HG03439 (cell line): ENCODE data around the gene WDSUB1.

Source experiments
- ATAC-seq: cut with Tn5 transposase; IDR thresholded peaks from one replicate; pipeline ENCODE4 v1.9.1; 2021; ENCODE audit warnings: mild to moderate bottlenecking, moderate library complexity; ENCODE audit not compliant: unreplicated experiment

WDSUB1 gene

GRCh38 chr2:159285929-159286708 is at the start of gene WDSUB1:
Gene WDSUB1, minus strand, starts transcription at chr2:159286703. Its CDS starts 3,634 bp downstream, at chr2:159283069.
- peak; percentile 7 for ATAC-seq

DNA sequence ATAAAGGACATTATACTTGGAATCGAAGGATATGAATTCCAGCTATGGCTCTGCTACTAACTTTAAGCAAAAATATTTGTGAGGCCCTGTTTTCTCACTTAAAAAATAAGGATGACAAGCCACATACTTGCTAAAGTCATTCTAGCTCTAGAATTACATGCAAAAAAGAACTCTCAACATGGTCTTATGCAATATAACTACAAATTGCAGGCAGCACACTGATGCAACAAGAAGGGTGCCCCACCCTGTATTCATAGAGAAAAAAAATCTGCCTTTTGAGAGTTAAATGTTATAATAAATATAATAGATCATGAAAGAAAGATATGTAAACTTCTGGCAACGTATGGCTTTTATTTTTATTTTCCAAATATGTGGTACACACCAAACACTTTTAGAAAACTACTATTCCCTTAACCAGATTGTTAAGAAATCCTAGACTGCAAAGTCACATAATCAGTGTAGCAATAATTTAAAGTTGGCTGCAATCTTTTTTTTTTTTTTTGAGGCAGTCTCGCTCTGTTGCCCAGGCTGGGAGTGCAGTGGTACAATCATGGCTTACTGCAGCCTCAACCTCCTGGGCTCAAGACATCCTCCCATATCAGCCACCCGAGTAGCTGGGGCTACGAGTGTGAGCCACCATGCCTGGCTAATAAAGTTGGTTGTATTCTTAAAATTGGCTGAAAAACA is 40.2 kb upstream of the WDSUB1 start:
- no peak for ATAC-seq

- no peak for ATAC-seq
Measured at GRCh38 chr2:159322419-159322818, 35.9 kb upstream of the WDSUB1 start.

DNA sequence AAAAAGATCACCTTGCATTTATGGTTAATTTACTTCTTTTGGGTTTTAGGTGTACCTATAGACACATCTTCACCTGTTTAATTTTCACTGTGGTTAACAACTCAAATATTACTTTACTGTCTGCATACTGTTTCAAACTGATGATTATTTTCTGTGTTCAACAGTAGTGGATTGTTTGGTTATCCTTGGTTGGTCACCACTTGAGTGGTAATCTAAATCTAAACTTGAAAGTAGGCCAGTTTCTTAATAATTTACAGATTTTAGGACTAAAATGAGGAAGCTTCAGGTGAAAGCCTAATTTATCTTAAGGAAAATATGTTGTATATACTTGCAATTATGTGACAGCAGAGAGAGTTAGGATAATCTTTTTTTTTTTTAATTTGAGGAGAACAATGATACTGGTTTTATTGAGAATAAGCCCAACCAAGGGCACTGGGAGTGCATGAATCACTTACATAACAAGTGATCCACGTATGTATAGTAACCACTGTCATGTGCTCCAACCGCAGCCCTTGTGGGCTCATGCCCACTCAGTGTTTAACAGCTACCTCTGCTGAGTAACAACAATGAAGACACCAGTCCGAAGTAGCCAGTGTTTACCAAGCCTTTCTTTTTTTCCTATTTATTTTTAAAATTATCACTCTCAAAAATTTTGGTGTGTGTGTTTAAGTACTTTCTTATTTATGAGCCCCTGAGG is 31.0 kb upstream of the WDSUB1 start:
- ATAC-seq: no peak

DNA sequence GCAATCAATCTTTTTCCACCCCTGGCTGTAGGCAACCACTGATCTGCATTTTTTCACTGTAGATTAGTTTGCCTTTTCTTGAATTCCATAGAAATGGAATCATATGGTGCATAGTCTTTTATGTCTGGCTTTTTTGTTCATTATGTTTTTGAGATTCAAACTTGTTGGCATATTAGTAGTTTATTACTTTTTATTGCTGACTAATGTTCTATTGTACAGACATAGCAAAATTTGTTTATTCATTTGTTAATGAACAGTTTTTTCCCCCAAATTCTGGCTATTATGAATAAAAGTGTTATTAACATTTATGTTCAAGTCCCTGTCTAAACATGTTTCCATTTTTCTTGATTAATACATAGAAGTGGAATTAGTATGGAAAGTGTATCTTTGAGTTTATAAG is 21.4 kb upstream of the WDSUB1 start:
- ATAC-seq: no peak

DNA sequence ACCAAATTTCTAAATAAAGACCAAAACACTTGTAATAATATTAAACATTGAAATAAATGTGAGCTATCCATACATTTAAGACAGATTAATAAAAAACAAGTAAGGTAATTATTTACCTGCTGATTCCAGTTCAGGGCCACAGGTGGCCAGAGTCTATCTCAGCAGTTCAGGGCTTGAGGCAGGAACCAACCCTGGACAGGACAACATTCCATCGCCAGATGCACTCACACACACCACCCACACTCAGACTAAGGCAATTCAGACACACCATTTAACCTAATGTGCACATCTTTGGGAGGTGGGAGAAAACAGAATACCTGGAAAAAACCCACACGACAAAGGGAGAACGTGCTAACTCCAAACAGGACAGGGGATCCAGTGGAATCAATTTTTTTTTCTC is 14.1 kb upstream of the WDSUB1 start:
- no peak for ATAC-seq

GRCh38 chr2:159298967-159299366 is 12.5 kb upstream of the WDSUB1 start:
- ATAC-seq: no peak

- no peak for ATAC-seq
Measured at GRCh38 chr2:159297042-159297707, 10.7 kb upstream of the WDSUB1 start.

GRCh38 chr2:159292157-159292556 is 5.7 kb upstream of the WDSUB1 start:
- no peak for ATAC-seq

- no peak for ATAC-seq
Measured at GRCh38 chr2:159290289-159290907, 3.9 kb upstream of the WDSUB1 start.

- ATAC-seq: no peak
Measured at GRCh38 chr2:159287733-159288132, 1.2 kb upstream of the WDSUB1 start.

GRCh38 chr2:159286709-159287441 is 372 bp upstream of the WDSUB1 start:
- peak; percentile 91 for ATAC-seq

- no peak for ATAC-seq
Measured at GRCh38 chr2:159285433-159285832, 1.1 kb downstream of the WDSUB1 start.

DNA sequence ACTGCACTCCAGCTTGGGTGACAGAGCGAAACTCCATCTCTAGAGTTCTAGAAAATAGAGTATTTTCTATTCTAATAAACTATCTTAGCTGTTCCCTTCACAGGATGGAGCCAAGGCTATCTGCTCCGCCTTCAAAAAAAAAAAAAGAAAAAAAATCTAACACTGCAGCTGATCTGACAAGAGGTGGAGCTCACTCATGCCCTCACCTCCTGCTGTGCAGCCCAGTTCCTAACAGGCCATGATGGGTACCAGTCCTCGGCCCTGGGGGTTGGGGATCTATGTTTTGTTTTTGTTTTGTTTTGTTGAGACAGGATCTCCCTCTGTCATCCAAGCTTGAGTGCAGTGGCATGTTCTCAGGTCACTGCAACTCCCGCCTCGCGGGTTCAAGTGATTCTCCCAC is 3.0 kb downstream of the WDSUB1 start:
- no peak for ATAC-seq

DNA sequence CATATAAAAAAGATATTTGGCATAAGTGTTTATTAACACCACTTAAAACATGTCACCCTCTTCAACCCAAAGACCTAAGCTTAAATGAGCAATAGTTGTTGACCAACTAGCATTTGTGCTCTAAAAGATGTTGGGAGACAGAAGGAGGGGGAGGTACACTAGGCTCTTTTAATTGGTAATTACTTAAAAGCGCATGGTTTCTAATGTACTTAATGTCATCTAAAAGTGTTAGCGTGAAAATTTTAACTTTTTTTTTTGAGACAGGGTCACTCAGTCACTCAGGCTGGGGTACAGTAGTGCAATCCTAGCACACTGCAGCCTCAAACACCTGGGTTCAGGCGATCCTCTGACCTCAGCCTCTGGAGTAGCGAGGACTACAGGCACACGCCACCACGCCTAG is 5.5 kb downstream of the WDSUB1 start:
- ATAC-seq: no peak

DNA sequence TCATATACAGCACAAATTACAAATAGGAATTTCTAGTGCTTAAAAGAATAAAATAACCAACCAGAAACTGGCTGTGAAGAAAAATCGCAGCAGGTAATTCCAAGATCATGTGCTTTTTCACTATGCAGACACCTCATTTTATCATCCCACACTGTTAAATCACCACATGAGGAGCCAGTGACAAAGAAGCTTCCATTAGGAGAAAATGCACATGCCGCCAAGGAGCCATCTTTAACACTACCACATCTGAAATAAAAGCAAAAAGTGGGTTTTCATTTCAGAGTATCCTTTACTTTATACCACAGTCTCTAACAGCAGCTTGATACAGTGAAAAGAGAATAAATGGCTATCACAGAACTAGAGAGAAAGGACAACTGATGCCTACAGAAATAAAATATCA is 6.8 kb downstream of the WDSUB1 start:
- no peak for ATAC-seq

- no peak for ATAC-seq
Measured at GRCh38 chr2:159275111-159275510, 11.4 kb downstream of the WDSUB1 start.

- ATAC-seq: no peak
Measured at GRCh38 chr2:159272156-159272555, 14.3 kb downstream of the WDSUB1 start.

DNA sequence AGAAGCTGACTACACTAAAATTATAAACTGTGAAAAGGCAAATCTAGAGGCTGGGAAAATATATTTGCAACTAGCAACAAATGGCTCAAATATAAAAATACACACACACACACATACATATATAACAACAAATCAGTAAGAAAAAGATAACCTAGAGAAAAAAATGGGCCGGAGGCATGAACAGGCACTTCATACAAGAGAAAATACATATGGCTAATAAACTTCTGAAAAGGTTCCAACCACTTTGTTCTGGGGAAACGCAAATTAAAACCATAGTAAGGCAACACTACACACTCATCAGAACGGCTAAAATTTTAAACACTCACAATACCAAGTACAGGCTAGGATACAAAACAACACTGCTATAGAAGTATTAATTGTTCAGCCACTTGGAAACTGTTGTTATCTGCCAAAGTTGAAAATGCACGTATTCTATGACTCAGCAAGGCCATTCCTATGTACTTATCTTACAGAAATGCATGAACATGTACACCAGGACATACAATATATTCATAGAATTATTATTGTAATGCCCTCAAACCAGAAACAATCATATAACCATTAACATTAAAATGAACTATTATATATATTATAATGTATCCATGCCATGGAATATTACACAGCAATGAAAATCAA is 15.6 kb downstream of the WDSUB1 start:
- ATAC-seq: no peak

DNA sequence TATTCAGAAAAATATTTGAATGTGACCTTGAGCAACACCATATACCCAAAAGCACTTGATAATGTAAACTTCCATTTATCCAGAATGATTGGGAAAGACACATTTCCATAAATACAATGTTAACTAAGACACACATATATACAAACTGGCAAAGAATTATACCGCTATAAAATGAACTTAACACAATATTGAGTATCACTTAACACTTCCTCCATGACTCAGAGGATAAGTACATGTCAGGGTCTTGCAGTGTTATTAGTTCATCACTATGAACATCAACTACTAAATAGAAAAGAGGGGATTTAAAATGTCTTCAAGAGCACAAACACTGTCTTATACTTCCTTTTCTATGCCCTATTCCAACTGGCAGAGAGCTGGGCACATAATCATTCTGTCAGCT is 18.6 kb downstream of the WDSUB1 start:
- no peak for ATAC-seq
